HG03064 (cell line): ENCODE measurements around the gene SCYGR7.
"Not testable (repeated sequence)": the region's sequence is repeated elsewhere in the genome, so short reads cannot be mapped to it uniquely, and the experiment has no call there.

Experiments used
- ATAC-seq: cut with Tn5 transposase; IDR thresholded peaks from one replicate; pipeline ENCODE4 v1.9.1; 2021; ENCODE audit warnings: low read depth; ENCODE audit not compliant: unreplicated experiment

The SCYGR7 gene

GRCh38 chr2:227756261-227756660 is 28.1 kb downstream of the SCYGR7 start:
- not testable (repeated sequence) for ATAC-seq

DNA sequence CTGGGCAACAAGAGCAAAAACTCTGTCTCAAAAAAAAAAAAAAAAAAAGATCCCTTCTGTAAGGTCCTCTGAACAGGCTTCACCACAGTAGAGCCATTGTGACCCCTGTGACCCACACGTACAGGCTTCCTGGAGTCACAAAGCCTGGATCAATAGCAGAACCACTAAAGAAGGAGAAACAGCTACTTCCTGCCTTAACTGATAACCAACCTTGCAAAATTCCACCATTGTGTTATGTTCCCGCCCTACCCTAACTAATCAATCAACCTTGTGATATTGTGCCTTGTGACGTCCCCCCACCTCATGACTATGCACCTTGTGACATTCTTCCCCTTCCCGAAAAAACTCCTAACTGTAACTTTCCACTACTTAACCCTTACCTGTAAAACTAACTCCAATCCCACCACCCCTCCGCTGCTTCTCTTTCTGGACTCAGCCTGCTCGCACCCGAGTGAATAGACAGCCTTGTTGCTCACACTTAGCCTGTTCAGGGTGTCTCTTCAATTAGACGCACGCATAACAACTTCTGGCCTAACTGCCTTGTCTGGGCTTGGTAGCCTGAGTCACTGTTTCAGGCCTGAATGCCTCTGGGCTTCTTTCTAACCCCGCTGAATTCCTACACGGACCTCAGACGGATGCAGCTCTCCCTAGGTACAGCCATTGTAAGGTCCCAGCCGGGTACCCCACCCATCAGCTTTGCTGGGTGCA is 31.4 kb downstream of the SCYGR7 start:
- ATAC-seq, result no peak

DNA sequence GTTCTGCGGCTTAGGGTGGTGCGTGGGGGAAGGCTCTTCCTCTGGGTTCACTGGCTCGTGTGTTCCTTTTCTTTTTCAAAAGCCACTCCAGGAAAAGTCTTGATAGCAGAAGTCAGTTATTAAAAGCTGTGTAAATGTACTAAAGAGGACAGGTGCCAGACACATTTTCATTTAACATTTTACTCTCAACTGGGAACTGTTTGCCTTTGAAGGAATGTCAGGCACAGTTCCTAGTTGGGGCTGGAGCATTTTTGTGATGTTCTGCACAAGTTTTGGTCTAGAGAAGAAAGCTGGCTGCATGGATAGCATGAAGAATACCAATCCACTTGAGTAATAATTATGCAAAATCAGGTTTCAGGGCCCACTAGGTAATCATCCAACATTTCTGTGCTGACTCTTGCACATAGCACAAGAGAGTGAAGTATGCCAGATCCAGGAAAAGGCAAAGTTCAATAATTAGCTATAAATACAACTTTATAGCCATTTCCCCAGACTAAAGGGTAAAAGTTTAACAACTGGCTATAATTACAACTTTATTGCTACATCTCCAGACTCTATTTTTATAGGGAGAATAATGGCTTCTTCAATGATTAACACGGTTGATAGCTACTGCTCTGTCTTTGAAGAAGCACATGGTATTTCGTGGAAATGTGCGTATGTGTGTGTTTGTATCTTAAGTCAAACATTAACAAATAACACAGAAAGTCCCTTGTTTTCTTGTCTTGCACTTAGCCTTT is 33.8 kb downstream of the SCYGR7 start:
- no peak for ATAC-seq

GRCh38 chr2:227765788-227766372 is 37.7 kb downstream of the SCYGR7 start:
- ATAC-seq, result no peak

DNA sequence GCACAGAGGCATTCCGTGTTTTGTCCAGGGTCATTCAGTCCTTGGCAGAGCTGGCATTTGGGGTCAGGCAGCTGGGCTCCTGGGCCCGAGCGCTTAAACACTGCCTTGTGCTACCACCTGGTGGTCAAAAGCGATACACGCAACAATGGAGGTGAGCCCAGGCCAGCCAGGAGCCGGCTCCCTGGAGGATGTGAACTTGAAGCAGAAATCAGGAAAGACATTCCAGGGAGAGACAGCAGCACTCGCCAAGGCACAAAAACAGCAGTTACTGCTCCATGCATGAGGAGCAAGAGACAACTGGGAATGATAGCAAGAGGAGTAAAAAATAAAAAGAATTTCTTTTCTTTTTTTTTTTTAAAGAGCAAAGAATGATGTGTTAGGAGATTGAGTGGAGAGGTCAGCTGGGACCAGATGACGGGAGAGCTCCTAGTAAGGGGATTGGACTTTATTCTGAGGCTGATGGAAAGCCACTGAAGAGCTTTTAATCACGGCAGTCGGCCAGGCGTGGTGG is 38.3 kb downstream of the SCYGR7 start:
- peak; percentile 98 for ATAC-seq

DNA sequence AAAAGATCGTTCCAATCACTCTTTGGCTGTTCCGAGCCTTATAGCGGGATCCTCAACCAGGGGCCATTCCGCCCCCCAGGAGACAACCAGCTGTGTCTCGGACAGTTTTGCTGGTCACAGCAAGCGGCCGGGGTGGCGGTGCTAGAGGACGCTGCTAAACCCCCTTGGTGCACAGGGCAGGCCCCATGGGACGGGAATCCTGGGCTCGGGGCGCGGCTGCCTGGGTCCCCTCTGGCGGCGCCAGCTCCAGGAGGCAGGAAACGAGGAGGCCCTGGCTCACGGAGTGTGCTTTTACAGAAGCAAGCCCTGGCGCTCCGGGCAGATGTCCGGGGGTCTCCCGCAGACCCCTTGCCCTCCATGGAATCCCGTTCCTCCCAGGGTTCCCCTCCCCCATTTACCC is 39.7 kb downstream of the SCYGR7 start:
- ATAC-seq, result no peak

- no peak for ATAC-seq
These were observed 44.1 kb downstream of the SCYGR7 start for GRCh38 chr2:227772197-227772661.

GRCh38 chr2:227772932-227773331 is 44.8 kb downstream of the SCYGR7 start:
- ATAC-seq, result no peak

DNA sequence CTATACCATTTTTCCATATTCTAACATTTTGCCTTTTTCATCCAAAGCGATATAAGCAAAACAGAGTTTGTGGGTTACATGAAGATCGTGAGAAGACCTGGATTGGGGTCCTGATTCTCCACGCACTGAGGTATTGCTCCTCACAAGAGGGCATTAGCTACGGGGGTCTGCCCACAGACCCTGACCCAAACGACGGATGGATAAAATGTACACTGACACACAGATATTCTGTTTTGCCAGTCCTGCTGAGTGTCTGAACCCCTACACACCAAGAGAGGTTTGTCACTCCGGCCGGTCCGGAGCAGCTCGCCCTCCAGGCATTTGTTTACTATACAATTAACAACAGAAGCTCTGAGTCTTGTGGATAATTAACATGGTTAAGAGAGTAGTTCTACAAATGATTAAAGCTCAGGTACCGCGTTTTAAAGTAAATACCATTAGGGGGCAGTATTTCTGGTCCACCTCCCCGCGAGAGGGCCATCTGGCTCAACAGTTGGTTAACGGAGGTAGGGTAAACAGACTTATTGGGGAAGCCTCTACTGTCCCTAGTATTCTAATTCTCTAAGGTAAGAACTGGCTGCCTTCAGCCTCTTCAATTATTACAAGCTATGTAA is 46.0 kb downstream of the SCYGR7 start:
- no peak for ATAC-seq

DNA sequence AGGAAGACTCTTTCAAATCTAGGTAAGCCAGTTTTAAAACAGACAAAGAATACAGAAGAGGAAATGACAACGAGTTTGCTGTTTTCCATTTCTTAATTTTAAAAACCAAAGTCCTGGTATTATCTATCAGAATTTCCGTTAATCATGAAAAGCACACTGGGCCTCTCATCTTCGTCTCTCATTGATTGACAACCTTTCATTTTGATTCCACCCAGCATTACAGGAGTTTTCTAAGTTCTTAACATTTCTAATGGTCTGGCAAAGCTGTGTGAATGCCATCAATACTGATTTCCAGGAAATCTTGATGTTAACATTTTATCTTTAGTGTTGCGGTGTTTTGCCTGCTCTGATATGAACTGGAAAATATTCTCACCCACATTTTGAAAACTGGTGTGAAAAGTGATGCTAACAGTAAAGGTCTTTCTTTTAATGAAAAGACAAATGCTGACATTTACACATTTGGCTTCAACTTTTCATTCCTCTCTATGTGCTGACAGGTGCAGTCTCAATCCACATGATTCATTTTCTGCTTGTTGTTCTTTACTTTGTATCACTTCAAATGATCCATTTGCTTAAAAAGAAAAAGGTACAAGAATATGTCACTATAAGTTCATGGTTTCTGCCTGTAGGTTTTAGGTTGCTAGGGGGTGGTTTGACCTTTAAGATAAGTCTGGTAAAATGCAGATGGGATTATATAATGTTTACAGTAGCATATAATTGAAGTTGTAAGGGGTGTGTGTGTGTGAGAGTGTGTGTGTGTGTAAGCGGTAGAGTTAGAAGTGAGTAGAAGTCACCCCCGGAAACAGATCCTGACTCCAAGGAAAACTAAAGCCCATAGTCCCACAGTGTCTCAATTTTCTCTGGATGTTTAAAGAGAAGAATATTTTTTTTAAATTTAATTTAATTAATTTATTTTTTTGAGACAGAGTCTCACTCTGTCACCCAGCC is 47.0 kb downstream of the SCYGR7 start:
- no peak for ATAC-seq
